ENCODE results near the gene SLC30A4.

The SLC30A4 gene

GRCh38 chr15:45468294-45468693, 54.3 kb downstream of the SLC30A4 start:
- TF ChIP-seq CTCF (IDR thresholded peaks at IDR 0.05; ENCODE audit: insufficient read depth, low read depth, low read length, missing control alignments), result no peak
- DNase-seq (ENCODE audit: low read depth), result no peak
- no peak overlapping the region for H3K4me3 ChIP-seq (ENCODE audit: low read length)

- peak; percentile 89 for TF ChIP-seq CTCF (IDR thresholded peaks at IDR 0.05; ENCODE audit: insufficient read depth, low read depth, low read length, missing control alignments)
- peak overlapping the region; percentile 33 for H3K4me3 ChIP-seq (ENCODE audit: low read length)
- peak; percentile 57 for DNase-seq (ENCODE audit: low read depth)
Observed at GRCh38 chr15:45458746-45459403, 63.7 kb downstream of the SLC30A4 start.

GRCh38 chr15:45457641-45458539, 64.7 kb downstream of the SLC30A4 start:
- TF ChIP-seq CTCF (IDR thresholded peaks at IDR 0.05; ENCODE audit: insufficient read depth, low read depth, low read length, missing control alignments), result peak; percentile 64
- H3K4me3 ChIP-seq (ENCODE audit: low read length), result peak overlapping the region; percentile 33
- DNase-seq (ENCODE audit: low read depth), result peak; percentile 76

GRCh38 chr15:45457220-45457619, 65.3 kb downstream of the SLC30A4 start:
- DNase-seq (ENCODE audit: low read depth), result no peak
- no peak overlapping the region for H3K4me3 ChIP-seq (ENCODE audit: low read length)
- no peak for TF ChIP-seq CTCF (IDR thresholded peaks at IDR 0.05; ENCODE audit: insufficient read depth, low read depth, low read length, missing control alignments)

GRCh38 chr15:45456212-45457106, 66.1 kb downstream of the SLC30A4 start:
- no peak overlapping the region for H3K4me3 ChIP-seq (ENCODE audit: low read length)
- peak; percentile 99 for DNase-seq (ENCODE audit: low read depth)
- no peak for TF ChIP-seq CTCF (IDR thresholded peaks at IDR 0.05; ENCODE audit: insufficient read depth, low read depth, low read length, missing control alignments)

GRCh38 chr15:45454814-45455213, 67.7 kb downstream of the SLC30A4 start:
- peak; percentile 95 for DNase-seq (ENCODE audit: low read depth)
- no peak for TF ChIP-seq CTCF (IDR thresholded peaks at IDR 0.05; ENCODE audit: insufficient read depth, low read depth, low read length, missing control alignments)
- H3K4me3 ChIP-seq (ENCODE audit: low read length), result no peak overlapping the region
